NB4 (cell line): ENCODE results near the gene COL5A2.

ENCODE experiments used
- TF ChIP-seq, protein P1 (sequence below): IDR thresholded peaks from one replicate; pipeline ENCODE4 v1.5.1; 2012; ENCODE audit warnings: low read depth, low read length
- TF ChIP-seq, protein P2 (sequence below): IDR thresholded peaks from 2 replicates; pipeline ENCODE4 v1.6.1; 2011; ENCODE audit warnings: low read depth, low read length

DNA sequence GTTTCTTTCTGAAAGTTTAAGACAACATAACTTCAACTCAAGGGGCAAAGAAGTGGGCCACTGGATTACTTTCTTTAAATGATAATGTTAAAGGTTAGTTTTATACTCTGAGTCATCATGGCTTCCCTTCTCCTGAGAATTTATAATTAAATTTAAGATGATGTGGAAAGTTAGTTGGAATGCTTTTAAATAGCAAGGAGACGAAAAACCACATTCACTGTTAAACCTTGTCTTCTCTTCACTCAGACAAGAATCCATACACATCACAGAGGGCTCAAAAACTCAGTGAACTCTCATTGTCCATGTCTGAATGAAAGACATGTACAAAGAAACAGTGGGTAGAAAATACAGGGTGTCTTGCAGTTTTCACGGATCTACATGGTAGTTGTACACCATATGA is 65.6 kb downstream of the COL5A2 start:
- TF ChIP-seq, protein P1, sequence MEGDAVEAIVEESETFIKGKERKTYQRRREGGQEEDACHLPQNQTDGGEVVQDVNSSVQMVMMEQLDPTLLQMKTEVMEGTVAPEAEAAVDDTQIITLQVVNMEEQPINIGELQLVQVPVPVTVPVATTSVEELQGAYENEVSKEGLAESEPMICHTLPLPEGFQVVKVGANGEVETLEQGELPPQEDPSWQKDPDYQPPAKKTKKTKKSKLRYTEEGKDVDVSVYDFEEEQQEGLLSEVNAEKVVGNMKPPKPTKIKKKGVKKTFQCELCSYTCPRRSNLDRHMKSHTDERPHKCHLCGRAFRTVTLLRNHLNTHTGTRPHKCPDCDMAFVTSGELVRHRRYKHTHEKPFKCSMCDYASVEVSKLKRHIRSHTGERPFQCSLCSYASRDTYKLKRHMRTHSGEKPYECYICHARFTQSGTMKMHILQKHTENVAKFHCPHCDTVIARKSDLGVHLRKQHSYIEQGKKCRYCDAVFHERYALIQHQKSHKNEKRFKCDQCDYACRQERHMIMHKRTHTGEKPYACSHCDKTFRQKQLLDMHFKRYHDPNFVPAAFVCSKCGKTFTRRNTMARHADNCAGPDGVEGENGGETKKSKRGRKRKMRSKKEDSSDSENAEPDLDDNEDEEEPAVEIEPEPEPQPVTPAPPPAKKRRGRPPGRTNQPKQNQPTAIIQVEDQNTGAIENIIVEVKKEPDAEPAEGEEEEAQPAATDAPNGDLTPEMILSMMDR, result no peak
- TF ChIP-seq, protein P2, sequence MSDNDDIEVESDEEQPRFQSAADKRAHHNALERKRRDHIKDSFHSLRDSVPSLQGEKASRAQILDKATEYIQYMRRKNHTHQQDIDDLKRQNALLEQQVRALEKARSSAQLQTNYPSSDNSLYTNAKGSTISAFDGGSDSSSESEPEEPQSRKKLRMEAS, result no peak
